Activated effector memory CD4-positive, alpha-beta T cell treated with anti-CD3 and anti-CD28 coated beads, Interleukin-2, amount 50 U/mL, for 16 hours (primary cell): ENCODE data around the gene SH3D19.

Experiments
- DNase-seq: peaks from one replicate; pipeline ENCODE4 v3.0.0-alpha.2; 2020

Gene SH3D19

GRCh38 chr4:151074416-151074916, 250.9 kb downstream of the SH3D19 start:
- no peak for DNase-seq
